Cerebellar nuclear complex (tissue), 1 donor: ENCODE measurements around the gene LAMA2.
"Not testable (repeated sequence)": the region's sequence is repeated elsewhere in the genome, so short reads cannot be mapped to it uniquely, and the experiment has no call there.

Source experiments
- DNase-seq, 2 experiments: peaks; one replicate each; lab custom pipeline; 2025; lab: John Stamatoyannopoulos, UW

The LAMA2 gene

DNA sequence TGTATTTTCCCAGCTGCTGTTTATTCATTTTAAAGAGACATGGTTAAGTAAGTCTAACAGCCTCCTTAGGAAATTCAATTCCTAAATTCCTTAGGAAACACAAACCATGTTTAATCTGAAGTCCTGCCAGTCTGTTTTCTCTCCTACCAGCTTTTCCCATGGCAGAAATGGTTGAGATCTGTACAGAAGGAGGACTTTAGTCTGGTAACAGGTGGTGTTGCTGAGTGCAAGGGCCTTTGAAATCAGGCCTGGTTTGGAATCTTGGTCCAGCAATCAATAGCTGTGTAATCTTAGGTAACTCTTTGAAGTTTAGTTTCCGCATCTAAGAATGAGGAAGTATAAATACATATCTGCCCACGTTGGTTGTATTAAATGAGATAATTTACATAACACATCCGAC, 232.5 kb downstream of the LAMA2 start:
- no peak for DNase-seq

DNA sequence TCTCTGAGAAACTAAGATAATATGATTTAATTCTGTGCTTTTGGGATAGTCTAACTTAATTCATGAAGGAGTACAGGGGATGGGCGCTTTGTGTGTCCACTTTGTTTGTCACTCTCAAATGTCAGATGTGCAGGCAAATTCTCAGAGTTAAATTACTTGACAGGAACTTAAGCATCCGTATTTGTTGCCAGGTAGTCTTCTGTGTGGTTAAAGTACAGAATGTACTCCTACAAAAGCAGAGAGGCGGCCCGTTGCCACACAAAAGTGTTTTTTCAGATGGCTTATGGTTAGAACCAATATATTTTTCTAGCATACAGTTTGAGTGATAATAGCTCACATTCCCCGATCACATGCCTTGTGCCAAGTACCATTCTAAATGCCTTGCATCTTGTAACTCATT, 234.4 kb downstream of the LAMA2 start:
- no peak for DNase-seq

DNA sequence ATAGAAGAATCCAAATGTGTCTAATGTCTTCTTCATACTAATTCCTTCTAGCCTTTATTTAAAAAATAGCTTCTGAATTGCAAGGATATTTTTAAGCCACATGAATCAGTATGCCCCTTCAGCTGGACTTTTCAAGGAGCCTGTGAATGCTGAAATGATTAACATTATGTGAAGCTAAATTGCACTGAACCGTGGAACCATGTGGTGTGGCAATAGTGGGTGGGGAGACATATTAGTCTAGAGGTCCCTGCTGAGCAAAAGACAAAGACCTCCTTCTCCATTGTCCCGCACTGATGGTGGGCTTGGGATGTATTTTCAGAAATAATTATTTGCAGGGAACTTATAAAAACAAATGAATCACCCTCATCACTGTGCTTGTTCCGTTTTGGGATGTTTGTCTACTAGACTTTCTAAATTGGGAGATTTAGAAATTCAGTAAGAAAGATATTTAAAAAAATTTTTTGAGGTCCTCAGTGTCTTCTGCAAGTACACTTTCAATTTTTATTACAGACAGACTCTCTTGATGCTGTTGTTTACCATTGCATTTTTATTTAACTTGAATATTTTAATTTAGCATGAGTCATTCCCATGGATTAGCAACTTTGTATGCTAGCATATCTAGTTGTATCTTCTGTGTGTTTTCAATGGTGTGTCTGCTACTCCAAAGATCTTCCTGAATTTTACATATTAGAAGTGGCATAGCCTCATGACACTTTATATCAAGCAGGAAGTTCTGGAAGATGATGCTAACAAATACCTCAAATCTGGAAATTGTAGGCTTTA, 238.1 kb downstream of the LAMA2 start:
- no peak for DNase-seq

DNA sequence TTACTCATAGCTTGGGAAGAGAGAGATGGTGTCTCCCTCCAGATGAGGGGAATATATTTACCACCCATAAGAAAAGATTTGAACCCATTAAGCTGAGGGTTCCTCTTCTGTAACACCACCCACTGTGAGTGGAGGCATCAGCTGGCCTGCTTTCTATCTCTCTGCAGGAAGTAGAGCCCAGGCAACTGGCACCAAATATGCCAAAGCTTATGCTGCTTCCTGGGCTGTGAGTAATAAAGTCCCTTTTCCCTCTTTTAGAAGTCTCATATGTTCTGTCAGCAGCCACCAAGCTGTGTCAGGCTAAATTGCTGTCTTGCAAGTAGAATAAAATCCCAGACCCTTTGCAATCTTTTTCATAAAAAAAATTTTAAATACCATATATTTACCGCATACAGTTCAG, 241.4 kb downstream of the LAMA2 start:
- DNase-seq = no peak

DNA sequence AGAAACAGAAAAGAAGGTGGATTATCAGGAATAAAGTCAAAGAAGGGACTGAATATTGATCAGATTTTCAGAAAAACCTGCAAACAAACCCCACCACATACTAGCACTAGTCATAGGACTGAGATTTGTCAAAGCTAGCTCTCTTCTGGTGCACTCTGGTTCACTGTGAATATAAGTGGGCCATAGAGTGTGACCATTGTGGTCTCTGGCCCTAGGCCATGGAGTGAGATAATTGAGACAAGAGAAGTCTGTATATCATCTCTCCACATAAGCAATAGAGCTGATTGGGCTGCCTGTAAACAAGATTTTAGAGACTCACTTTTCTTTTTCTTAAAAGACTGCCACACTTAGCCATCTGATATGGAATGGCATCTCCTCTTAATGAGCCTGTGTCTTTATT, 247.2 kb downstream of the LAMA2 start:
- no peak for DNase-seq

DNA sequence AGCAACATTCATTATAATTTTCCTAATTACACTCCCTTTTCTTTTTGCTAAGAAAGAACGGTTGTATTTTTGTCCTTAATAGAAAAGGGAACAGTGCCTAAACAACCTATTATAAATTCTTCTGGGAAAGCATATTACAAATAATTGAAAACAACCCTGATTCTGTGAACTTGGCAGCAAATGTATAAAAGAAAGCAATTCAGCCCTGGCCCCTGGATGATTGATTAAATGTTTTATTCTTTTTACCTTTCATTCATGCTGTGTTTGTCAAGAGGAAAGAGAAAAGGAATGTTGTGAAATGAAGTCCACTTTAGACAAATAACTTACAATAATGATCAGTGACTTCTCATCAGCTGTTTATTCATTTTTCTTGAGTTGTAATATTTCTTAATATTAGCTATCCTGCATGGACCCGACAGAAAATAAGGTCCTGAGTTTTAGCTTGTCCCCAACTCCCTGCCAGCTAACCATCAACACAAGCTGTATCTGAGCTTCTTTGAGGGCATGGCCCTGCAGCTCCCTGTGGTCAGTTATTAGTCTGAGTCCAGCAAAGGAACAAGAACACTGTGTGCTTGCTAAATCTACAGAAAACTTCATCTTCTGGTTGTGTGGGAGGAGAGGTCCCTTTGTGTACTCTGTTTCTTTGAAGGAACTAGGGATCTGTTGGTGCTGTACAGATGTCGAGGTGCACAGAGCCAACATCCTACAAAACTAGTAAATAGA, 248.2 kb downstream of the LAMA2 start:
- DNase-seq = no peak

DNA sequence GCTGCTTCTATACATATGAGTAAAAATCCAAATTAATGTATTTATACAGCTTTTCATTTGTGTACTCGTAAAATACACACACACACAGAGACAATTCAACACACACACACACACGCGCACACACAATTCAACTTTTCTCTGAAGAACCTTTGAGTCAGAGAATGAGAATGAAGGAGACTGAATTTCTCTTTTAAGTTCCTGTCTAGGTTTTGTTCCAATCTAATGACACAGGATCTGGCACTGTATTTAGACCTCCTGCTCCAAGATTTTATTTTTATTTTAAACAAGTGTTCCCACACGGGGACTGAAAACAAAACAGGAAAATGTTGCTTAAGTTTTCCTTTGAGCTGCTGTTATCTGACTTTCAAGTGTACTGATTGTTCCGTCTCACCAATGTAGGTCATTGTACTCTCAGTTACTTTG, 250.8 kb downstream of the LAMA2 start:
- no peak for DNase-seq

DNA sequence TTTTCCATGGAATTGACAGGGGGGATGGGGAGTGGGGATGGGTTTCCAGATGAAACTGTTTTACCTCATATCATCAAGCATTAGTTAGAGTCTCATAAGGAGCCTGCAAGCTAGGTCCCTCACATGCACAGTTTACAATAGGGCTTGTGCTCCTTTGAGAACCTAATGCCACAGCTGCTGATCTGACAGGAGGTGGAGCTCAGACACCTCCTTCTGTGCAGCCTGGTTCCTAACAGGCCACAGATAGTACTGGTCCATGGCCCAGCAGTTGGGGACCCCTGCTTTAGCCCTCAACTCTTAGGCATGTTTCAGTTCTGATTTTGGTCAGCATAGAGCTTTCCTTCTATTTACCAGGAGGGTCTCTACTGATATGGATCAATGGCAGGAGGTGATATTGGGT, 251.6 kb downstream of the LAMA2 start:
- DNase-seq = no peak

DNA sequence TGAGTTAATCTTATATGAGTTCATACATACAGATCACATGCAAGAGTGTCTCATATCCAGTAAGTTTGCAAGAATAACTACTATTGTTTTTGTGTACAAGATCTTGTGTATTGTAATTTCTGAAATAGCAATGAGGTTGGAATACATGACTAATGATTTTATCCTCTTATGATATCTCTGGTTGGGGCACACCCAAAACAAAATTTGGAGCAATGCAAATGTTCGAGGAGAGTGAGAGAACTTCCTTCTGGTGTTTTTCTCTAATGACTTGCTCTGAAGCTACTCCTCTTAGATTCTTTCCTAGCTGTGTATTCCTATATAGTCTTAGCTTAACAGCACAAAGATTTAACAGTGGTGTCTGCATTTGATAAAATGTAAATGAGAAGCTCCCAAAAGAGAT, 252.5 kb downstream of the LAMA2 start:
- DNase-seq = no peak

DNA sequence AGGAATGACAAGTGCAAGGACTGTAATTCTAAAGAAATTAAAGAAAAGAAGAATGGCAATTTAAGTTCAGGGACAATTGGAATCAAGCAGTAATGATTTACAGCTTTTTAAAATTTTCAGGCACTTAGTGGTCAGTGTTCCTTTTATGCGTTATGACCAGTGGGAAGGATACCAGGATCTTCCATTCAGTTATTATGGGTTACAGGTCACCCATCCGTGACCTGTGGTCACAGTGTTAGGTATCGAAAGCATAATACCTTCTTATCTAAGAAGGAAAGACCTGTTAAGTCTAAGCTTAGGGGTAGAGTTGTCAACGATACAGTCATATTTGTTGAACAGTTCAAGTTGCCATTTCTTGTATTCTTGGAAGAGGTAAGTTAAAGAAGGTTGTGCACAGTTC, 253.8 kb downstream of the LAMA2 start:
- no peak for DNase-seq

DNA sequence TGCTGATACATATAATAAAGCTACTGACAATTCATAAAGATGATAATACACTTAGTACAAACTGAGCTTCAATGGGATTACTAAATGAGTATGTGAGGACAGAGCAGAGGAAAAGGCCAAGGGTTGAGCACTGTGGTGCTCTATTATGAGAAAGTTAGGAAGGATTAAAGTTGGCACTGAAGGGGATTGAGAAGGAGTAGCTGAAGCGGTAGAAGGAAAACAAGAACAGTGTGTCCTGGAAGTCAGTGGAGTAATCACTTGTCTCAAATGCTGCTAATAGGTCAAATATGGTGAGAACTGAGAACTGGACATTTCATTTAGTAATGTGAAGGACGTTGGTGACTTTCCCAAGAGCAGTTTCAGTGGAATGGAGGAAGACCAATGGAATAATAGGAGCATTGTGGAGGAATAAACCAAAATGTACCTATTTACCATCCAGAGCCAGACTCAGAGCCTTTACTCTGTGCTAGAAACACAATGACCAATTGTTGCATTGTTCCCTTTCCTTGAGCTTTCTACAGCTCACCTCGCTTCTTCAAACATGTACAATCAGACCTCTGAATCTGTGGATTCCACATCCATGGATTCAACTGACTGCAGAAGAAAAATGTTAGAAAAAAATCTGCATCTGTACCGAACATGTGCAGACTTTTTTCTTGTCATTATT, 255.9 kb downstream of the LAMA2 start:
- no peak for DNase-seq

DNA sequence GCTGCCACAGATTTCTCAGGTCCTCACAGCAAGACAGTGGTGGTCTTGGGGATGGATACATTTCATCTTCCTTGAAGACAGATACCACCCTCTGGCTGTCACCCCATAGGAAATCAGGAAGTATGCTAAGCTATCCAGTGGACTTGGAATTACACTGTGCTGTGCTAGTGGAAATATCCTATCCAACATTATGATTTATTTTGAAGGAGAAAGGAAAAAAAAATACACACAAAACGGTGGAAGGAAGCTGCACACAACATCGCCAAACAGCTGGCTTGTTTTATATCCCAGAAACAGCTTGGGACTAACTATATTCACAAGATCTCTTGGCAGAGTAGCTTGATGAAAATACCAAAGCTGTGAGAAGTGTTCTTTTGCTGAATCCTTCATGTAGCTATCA, 257.6 kb downstream of the LAMA2 start:
- DNase-seq = no peak

DNA sequence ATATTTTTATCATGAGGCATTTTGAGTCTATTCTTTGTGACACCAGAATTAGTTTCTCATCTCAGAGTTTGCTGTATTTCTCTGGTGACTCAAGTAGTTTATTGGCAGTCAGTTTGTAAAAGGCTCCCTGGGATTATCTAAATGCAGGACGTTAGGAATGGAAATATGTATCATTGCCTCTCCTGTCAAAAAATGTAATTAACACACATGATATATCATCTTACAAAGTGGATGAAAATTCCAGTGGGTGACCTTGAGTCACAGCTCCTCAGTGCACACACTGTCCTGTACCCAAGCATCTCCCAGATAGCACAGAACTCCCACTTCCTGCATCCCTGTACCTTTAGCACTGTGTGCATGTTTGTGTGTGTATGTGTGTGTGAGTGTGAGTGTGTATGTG, 258.6 kb downstream of the LAMA2 start:
- DNase-seq = no peak

DNA sequence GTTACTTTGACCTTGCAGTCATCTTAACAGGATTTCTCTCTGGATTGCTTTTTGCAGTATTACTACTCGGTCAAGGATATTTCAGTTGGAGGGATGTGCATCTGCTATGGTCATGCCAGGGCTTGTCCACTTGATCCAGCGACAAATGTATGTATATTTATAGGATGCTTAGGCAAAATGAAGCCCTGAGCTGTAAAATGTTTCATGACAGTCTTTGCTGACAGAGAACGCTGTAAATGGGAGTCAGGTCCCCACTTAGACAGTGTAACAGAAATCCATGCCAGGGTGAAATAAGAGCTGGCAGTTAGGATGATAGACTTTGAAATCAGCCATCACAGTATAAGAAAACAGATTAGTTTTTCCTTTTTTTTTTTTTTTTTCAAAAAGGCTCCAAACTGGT, 264.0 kb downstream of the LAMA2 start:
- no peak for DNase-seq

DNA sequence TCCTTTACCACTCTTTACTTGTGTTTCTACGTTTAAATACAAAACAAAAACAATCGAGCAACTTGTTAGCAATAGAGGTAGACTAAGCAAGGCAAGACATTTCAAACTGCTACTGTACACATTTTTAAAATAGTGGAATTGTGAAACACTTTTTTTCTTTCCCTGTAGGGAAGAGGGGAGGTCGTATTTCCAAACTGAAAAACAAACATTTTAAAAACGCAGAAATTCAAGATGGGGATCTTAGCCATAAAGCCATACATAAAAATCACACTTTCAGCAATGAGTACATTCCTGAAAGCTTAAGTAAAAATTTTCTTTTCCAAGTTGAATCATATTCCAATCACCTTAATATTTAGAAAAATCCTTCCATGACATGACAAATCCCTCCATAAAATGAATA, 267.6 kb downstream of the LAMA2 start:
- DNase-seq = no peak

DNA sequence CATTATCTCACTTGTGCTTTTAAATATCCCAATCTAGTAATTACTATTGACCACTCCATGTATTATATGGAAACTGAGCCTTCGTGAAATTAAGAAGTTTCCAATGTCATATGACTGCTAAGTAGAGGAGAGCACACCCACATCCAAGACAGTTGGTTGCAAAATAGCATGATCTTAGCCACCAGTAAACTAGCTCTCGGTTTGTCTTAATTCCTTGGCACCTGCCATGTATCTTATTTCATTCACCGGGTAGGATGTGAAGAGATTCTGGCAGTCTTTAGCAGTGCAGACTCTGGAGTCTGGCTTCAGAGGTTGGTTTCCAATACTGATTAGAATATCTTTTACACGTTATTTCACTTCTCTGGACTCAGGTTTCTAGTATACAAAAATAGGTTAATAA, 270.3 kb downstream of the LAMA2 start:
- no peak for DNase-seq

DNA sequence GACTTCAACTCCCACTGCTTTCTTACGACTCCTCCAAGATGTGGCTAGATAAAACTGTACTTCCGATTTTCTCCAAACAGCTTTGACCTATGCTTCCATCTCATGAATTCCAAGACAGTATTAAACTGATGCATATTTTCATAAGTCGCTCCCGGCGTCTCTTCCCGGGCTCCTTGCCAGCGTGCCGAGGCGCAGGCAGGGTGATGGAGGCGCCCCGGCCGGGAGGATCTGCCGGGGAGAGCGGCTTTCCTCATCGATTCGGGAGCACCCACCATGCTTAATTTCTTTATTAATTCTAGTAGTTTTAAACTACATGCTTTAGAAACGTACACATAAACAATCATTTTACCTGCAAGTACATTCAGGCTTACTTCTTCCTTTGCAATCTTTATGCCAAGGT, 276.3 kb downstream of the LAMA2 start:
- not testable (repeated sequence) for DNase-seq

DNA sequence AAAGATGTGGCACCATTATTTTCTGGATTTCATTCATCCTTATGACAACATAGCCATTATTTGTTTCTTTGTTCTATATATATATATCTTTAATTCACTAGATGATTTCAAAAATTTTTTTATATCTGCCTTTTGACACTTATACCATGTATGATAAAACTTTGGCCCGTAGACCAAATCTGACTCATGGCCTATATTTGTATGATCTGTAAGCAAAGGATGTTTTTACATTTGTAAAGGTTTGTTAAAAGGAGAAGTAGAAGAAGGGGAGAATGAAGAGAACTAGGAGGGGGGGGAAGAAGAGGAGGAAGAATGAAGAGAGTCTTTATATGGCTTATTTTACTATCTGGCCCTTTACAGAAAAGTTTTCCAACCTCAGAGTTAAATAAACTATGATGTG, 279.7 kb downstream of the LAMA2 start:
- no peak for DNase-seq

DNA sequence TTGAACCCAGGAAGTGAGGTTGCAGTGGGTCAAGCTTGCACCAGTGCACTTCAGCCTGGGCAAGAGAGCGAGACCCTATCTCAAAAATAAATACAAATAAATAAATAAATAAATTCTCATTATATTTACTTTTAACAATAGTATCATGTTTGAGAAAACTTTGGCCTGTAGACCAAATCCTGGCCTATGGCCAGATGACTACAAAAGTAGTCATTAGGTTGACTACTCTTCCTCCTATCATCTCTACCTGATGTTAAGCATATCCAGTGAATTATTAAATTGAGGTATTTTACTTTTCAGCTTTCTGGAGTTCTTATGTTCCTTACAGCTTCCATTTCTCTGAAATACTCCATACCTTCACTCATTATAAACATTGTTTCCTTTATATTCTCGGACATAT, 280.6 kb downstream of the LAMA2 start:
- no peak for DNase-seq

DNA sequence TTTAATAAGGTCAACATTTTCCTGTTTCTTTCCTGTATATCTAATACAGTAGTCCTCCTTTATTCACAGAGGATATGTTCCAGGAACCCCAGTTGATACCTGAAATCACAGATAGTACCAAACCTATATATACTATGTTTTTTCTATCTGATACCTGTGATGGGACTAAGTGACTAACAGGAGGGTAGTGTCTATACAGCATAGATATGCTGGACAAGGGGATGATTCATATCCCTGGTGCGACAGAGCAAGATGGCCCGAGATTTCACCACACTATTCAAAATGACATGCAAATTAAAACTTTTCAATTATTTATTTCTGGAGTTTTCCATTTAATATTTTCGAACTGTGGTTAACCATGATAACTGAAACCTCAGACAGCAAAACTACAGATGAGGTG, 281.1 kb downstream of the LAMA2 start:
- no peak for DNase-seq

DNA sequence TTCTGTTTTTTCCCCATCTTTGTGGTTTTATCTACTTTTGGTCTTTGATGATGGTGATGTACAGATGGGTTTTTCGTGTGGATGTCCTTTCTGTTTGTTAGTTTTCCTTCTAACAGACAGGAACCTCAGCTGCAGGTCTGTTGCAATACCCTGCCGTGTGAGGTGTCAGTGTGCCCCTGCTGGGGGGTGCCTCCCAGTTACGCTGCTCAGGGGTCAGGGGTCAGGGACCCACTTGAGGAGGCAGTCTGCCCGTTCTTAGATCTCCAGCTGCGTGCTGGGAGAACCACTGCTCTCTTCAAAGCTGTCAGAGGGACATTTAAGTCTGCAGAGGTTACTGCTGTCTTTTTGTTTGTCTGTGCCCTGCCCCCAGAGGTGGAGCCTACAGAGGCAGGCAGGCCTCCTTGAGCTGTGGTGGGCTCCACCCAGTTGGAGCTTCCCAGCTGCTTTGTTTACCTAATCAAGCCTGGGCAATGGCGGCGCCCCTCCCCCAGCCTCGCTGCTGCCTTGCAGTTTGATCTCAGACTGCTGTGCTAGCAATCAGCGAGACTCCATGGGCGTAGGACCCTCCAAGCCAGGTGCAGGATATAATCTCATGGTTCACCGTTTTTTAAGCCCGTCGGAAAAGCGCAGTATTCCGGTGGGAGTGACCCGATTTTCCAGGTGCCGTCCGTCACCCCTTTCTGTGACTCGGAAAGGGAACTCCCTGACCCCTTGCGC, 289.5 kb downstream of the LAMA2 start:
- DNase-seq = not testable (repeated sequence)

DNA sequence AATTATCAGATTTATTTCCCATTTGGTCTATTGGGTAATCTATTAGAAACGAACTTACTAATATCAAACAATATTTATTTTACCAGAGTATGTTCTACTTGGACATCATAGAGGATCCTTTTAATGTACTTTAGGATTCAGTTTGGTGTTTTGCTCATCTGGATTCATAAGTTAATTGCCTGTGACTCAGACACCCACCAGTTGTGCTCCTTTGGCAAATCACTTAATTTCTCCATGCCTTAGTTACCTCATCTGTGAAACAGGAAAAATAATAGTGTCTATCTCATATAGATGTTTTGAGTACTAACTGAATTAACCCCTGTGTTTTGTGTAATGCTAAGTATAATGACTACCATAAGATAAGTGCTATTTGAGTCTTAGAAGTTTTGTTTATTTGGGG, 292.1 kb downstream of the LAMA2 start:
- no peak for DNase-seq

DNA sequence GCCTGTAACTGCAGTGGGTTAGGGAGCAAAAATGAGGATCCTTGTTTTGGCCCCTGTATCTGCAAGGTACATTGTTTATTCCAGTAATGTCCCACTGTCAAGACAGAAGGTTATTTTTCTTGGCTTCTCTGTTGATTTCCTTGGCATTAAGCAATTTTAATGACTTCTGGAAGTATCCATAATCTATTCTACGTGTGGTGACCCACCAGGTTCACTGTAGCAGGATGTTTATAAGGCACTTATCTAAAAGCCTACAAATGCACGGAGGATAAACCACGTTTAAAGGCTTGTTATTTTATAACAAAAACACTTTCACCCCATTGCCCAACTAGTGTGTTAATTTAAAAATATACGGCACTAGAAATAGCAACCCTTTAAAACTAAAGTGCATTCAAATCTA, 294.9 kb downstream of the LAMA2 start:
- DNase-seq = no peak
